GM12878 (cell line): Measurements from ENCODE around the gene ITGA11. TPM values are rescaled to one million over a fixed set of nuclear protein-coding genes. Genes with fewer than 3 reads are reported as not detected.
"Not testable (repeated sequence)": the region's sequence is repeated elsewhere in the genome, so short reads cannot be mapped to it uniquely, and the experiment has no call there.

ENCODE experiments used
- ATAC-seq: fragments of 200-7000 bp; cut with Tn5 transposase; 3 replicates; pipeline ENCODE4 v1.9.1; 2020; ENCODE audit warnings: mild to moderate bottlenecking, moderate library complexity
- BruUV-seq: library from RNA; stranded (reverse); fragments of 400-500 nt; replicated peaks from 2 replicates; lab custom pipeline; 2021; lab: Mats Ljungman, UMichigan
- CTCF ChIA-PET: fragments of 300-600 bp; sonication (Branson Sonifier 250); formaldehyde crosslinking; extraction: SDS; loops from one replicate; lab custom pipeline; 2021; ENCODE audit warnings: inconsistent platforms; lab: Yijun Ruan, JAX
- POLR2A ChIA-PET: fragments of 350-600 bp; formaldehyde crosslinking; extraction: SDS; loops from one replicate; lab custom pipeline; 2021; ENCODE audit warnings: inconsistent platforms; lab: Charles Lee
- RAD21 ChIA-PET: fragments of 300-600 bp; sonication (Branson Sonifier 250); formaldehyde crosslinking; loops from one replicate; lab custom pipeline; 2023; ENCODE audit warnings: antibody characterized with exemption; ENCODE audit not compliant: unreplicated experiment; lab: Charles Lee
- SMC1A ChIA-PET: fragments of 300-600 bp; sonication (Branson Sonifier 250); formaldehyde crosslinking; loops from one replicate; lab custom pipeline; 2023; ENCODE audit not compliant: unreplicated experiment, uncharacterized antibody; lab: Charles Lee
- DNase-seq: peaks from one replicate; pipeline ENCODE4 v3.0.0-alpha.2; 2011; ENCODE audit warnings: low read depth, low spot score
- FAIRE-seq: peaks from 3 replicates; lab custom pipeline; 2011; peaks lifted over from hg19 to GRCh38; lab: Jason Lieb, UNC
- H2AFZ ChIP-seq: 2 replicates; pipeline ENCODE4 v1.6.0; 2011; ENCODE audit warnings: low read depth, low read length, control low read depth; ENCODE audit not compliant: control insufficient read depth
- H3K27ac ChIP-seq: 2 replicates; pipeline ENCODE4 v1.5.1; 2011; ENCODE audit warnings: control low read depth; ENCODE audit not compliant: control insufficient read depth, insufficient read depth
- H3K27me3 ChIP-seq, 2 experiments: replicated peaks in 1 of 2; 2 replicates each; pipeline versions ENCODE4 v1.6.0 to v1.6.1; 2011; ENCODE audit warnings: low read length in 1 of 2; ENCODE audit not compliant: control insufficient read depth in 2 of 2, insufficient read depth in 2 of 2
- H3K36me3 ChIP-seq, 2 experiments: 2 replicates each; pipeline ENCODE4 v1.5.1; 2011; ENCODE audit warnings: low read length in 1 of 2; ENCODE audit not compliant: control insufficient read depth in 2 of 2, insufficient read depth in 2 of 2
- H3K4me1 ChIP-seq: 2 replicates; pipeline ENCODE4 v1.6.1; 2011; ENCODE audit warnings: mild to moderate bottlenecking, low read length, moderate library complexity, mixed read lengths; ENCODE audit not compliant: control insufficient read depth, insufficient read depth
- H3K4me2 ChIP-seq: 2 replicates; pipeline ENCODE4 v1.6.0; 2011; ENCODE audit warnings: control low read depth; ENCODE audit not compliant: control insufficient read depth, insufficient read depth
- H3K4me3 ChIP-seq: fragments of 200-600 bp; sonication (generic); 2 replicates; pipeline ENCODE4 v1.5.1; 2016
- H3K79me2 ChIP-seq: 2 replicates; pipeline ENCODE4 v1.6.0; 2011; ENCODE audit warnings: low read length; ENCODE audit not compliant: control insufficient read depth, insufficient read depth
- H3K9ac ChIP-seq: 2 replicates; pipeline ENCODE4 v1.8.0; 2011; ENCODE audit warnings: low read length, control low read depth, mixed read lengths; ENCODE audit not compliant: control insufficient read depth, insufficient read depth
- H3K9me3 ChIP-seq: replicated peaks from 3 replicates; pipeline ENCODE4 v1.5.1; 2011; ENCODE audit warnings: mild to moderate bottlenecking, low read length; ENCODE audit not compliant: control insufficient read depth, insufficient read depth
- H4K20me1 ChIP-seq: 2 replicates; pipeline ENCODE4 v1.6.0; 2011; ENCODE audit not compliant: control insufficient read depth, insufficient read depth
- BHLHE40 ChIP-seq, 2 experiments: fragments of 450-650 bp in 1 of 2; IDR thresholded peaks; 2 replicates each; pipeline ENCODE4 v1.6.1; 2011 to 2017; ENCODE audit warnings: low read depth in 2 of 2, borderline replicate concordance in 1 of 2, improper control_type of control experiment in 1 of 2, low read length in 1 of 2, mild to moderate bottlenecking in 1 of 2
- CTCF ChIP-seq, 3 experiments: IDR thresholded peaks in 2 of 3; conservative IDR thresholded peaks in 1 of 3; 2 replicates each; pipeline ENCODE4 v1.5.1; 2011; ENCODE audit warnings: low read depth in 3 of 3, low read length in 3 of 3, mild to moderate bottlenecking in 3 of 3, control low read depth in 2 of 3, moderate library complexity in 2 of 3, inconsistent platforms in 1 of 3, mixed read lengths in 1 of 3; ENCODE audit not compliant: control insufficient read depth in 2 of 3, insufficient read depth in 1 of 3; ENCODE audit errors: extremely low read depth in 1 of 3
- ELK1 ChIP-seq: IDR thresholded peaks from 2 replicates; pipeline ENCODE4 v1.6.1; 2012; ENCODE audit warnings: low read depth, low read length, improper control_type of control experiment
- FOXM1 ChIP-seq: IDR thresholded peaks from 2 replicates; pipeline ENCODE4 v1.6.1; 2012; ENCODE audit warnings: low read depth, mild to moderate bottlenecking, inconsistent platforms, low read length, moderate library complexity
- HDAC2 ChIP-seq: fragments of 200-600 bp; sonication (generic); IDR thresholded peaks from 2 replicates; pipeline ENCODE4 v1.6.1; 2017
- NFXL1 ChIP-seq: fragments of 450-650 bp; IDR thresholded peaks from 2 replicates; pipeline ENCODE4 v1.6.1; 2017; ENCODE audit warnings: antibody characterized with exemption, mild to moderate bottlenecking, borderline replicate concordance
- SP1 ChIP-seq: IDR thresholded peaks from one replicate; pipeline ENCODE4 v1.6.1; 2011; ENCODE audit warnings: low read depth, low read length
- ZNF207 ChIP-seq: fragments of 450-650 bp; IDR thresholded peaks from 2 replicates; pipeline ENCODE4 v1.6.1; 2014; ENCODE audit warnings: antibody characterized with exemption, mild to moderate bottlenecking, borderline replicate concordance
- WGBS: methylation state at CpG from one replicate; pipeline ENCODE4 v1.1.6; 2016; ENCODE audit warnings: low lambda C conversion rate; ENCODE audit not compliant: insufficient replicate concordance, insufficient coverage; ENCODE audit errors: missing lambda C conversion rate; 5-methylcytosine and 5-hydroxymethylcytosine counted together
- in situ Hi-C: fragments of 300-500 bp; cut with MboI; formaldehyde crosslinking; loops from 9 replicates; pipeline ENCODE4 v1.14.3; 2018; ENCODE audit warnings: mixed read lengths
- intact Hi-C: fragments of 100-400 bp; cut with micrococcal nuclease; formaldehyde crosslinking; loops from one replicate; pipeline ENCODE4 v1.14.2; 2022; ENCODE audit not compliant: unreplicated experiment
- polyA plus RNA-seq, 11 experiments: library from polyadenylated mRNA; depleted of rRNA in 4 of 11; unstranded in 6 of 11; stranded (reverse) in 5 of 11; fragments of >200 nt; fragmentation: Nextera tagmentation in 4 of 11; fragmentation: Illumina TruSeq in 1 of 11; extraction: Ambion mirVana in 4 of 11; extraction: Trizol in 1 of 11; gene quantifications; 1 replicate in 1 of 11; 2 replicates in 10 of 11; pipeline versions ENCODE4 v1.2.1 to v1.2.3, GENCODE V29; 2011 to 2016; ENCODE audit warnings: inconsistent platforms in 2 of 11, missing spikeins in 2 of 11, low read depth in 1 of 11
- total RNA-seq, 4 experiments: library from RNA; depleted of rRNA in 3 of 4; stranded (reverse); fragments of >200 nt in 3 of 4; fragmentation: Illumina TruSeq in 1 of 4; extraction: Trizol in 1 of 4; gene quantifications; 2 replicates each; pipeline versions ENCODE4 v1.2.1 to v1.2.3, GENCODE V29; 2013 to 2021

ITGA11 gene
- total and polyA plus RNA-seq, 10 of the 15 experiments (the other 5 are each of a cell fraction or from before 2014, with no cell fraction given) = under 0.01 to 0.36 (median 0.13) TPM; not detected in 1

GRCh38 chr15:68399096-68400065 lies 32.6 kb downstream of the ITGA11 start:
- no peak overlapping the region for H3K4me3 ChIP-seq
- intact Hi-C loops = no loop called here
- H3K27ac ChIP-seq = no peak overlapping the region
- 54% methylated on average over 5 of the region's 5 CpGs for WGBS
- no peaks in the 10 kb centered on the region for H3K36me3 ChIP-seq
- FAIRE-seq = no peak
- in situ Hi-C loops = no loop called here
- no peak for ATAC-seq
- H4K20me1 ChIP-seq = no peaks in the 10 kb centered on the region
- no peaks in the 10 kb centered on the region for H3K4me1 ChIP-seq
- no peak overlapping the region for H3K4me2 ChIP-seq
- BruUV-seq = no TSS peak
- H3K9ac ChIP-seq = no peak overlapping the region
- TF ChIP-seq BHLHE40 (IDR thresholded peaks at IDR 0.05; ENCODE audit: borderline replicate concordance in 1 of 2, low read depth in 2 of 2, low read length in 1 of 2) (no peak), HDAC2 (no peak), SP1 (no peak), NFXL1 (no peak), CTCF (IDR thresholded peaks at IDR 0.05 in 2 of 3, conservative IDR thresholded peaks at IDR 0.05 in 1 of 3; ENCODE audit: control insufficient read depth in 2 of 3, extremely low read depth in 1 of 3, insufficient read depth in 1 of 3, low read depth in 3 of 3, low read length in 3 of 3) (no peak), ELK1 (no peak), ZNF207 (no peak), FOXM1 (no peak)
- TF ChIP-seq, all 136 proteins: peak for 0
- RAD21 ChIA-PET = no interaction called here
- SMC1A ChIA-PET = no interaction called here
- no peaks in the 10 kb centered on the region for H3K27me3 ChIP-seq
- no peak overlapping the region for H2AFZ ChIP-seq
- H3K9me3 ChIP-seq = no peaks in the 10 kb centered on the region; the same call in 2 of the 3 replicates
- POLR2A ChIA-PET = no interaction called here
- H3K79me2 ChIP-seq = no peaks in the 10 kb centered on the region
- DNase-seq = no peak
- CTCF ChIA-PET = interaction anchor here (1.8 kb wide), 1 partner anchor 151 kb away, joined by 3 read pairs; no protein-coding TSS in a partner anchor

- RAD21 ChIA-PET, H2AFZ ChIP-seq, CTCF ChIA-PET, H3K27me3 ChIP-seq, SMC1A ChIA-PET, in situ Hi-C loops, ATAC-seq, H3K4me2 ChIP-seq, H3K79me2 ChIP-seq, POLR2A ChIA-PET, intact Hi-C loops, H4K20me1 ChIP-seq, H3K27ac ChIP-seq, H3K4me3 ChIP-seq, H3K9ac ChIP-seq, H3K4me1 ChIP-seq, DNase-seq, H3K9me3 ChIP-seq, H3K36me3 ChIP-seq, FAIRE-seq, BruUV-seq: not testable (repeated sequence)
- no CpG with 5 or more reads among the region's 3 CpGs for WGBS
Measured at GRCh38 chr15:68397999-68398398, 34.0 kb downstream of the ITGA11 start.
